ENCODE measurements around the gene PLCXD3.

DNA sequence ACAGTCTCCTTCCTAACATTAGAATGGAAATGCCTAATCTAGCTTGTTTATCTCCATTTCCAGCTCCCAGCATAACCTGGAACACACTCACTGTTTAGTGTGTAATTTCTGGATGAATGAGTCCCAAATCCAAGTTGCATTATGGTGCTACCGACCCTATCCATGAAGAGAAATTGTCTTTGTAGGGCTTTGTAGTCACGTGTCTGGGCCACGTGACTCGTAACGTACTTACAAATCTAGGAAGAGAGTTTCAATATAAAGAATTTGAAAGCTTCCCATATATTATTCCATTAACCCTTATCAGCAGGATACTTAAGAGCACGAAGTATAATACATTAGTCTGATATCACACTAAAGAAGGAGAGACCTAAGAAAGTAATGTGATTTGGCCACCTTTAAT is 28.2 kb downstream of the PLCXD3 start:
- TF ChIP-seq, protein P1, sequence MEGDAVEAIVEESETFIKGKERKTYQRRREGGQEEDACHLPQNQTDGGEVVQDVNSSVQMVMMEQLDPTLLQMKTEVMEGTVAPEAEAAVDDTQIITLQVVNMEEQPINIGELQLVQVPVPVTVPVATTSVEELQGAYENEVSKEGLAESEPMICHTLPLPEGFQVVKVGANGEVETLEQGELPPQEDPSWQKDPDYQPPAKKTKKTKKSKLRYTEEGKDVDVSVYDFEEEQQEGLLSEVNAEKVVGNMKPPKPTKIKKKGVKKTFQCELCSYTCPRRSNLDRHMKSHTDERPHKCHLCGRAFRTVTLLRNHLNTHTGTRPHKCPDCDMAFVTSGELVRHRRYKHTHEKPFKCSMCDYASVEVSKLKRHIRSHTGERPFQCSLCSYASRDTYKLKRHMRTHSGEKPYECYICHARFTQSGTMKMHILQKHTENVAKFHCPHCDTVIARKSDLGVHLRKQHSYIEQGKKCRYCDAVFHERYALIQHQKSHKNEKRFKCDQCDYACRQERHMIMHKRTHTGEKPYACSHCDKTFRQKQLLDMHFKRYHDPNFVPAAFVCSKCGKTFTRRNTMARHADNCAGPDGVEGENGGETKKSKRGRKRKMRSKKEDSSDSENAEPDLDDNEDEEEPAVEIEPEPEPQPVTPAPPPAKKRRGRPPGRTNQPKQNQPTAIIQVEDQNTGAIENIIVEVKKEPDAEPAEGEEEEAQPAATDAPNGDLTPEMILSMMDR (IDR thresholded peaks at IDR 0.05; ENCODE audit: insufficient read depth, low read length) = no peak
- no peak for TF ChIP-seq POLR2AphosphoS5 (IDR thresholded peaks at IDR 0.05; ENCODE audit: low read depth)
- no peak for TF ChIP-seq GABPA (IDR thresholded peaks at IDR 0.05; ENCODE audit: low read depth)

Measured in HL-60 (cell line).